Panc1 (cell line): ENCODE results near the gene CHMP6.

Experiments used
- CTCF ChIP-seq: fragments of 450-650 bp; IDR thresholded peaks from 2 replicates; pipeline ENCODE4 v1.5.1; 2017; ENCODE audit warnings: mild to moderate bottlenecking
- POLR2AphosphoS5 ChIP-seq: IDR thresholded peaks from 2 replicates; pipeline ENCODE4 v1.6.1; 2012; ENCODE audit warnings: mild to moderate bottlenecking, low read depth, low read length, moderate library complexity
- REST ChIP-seq, 2 experiments: IDR thresholded peaks; 2 replicates each; pipeline ENCODE4 v1.6.1; 2011 to 2012; ENCODE audit warnings: low read depth in 2 of 2, control low read depth in 1 of 2, low read length in 1 of 2, mild to moderate bottlenecking in 1 of 2, moderate library complexity in 1 of 2; ENCODE audit not compliant: insufficient read depth in 1 of 2

GRCh38 chr17:80969674-80970043 is 22.0 kb upstream of the CHMP6 start:
- no peak for TF ChIP-seq CTCF
- no peak for TF ChIP-seq POLR2AphosphoS5
- TF ChIP-seq REST (IDR thresholded peaks at IDR 0.05; ENCODE audit: insufficient read depth in 1 of 2, low read depth in 2 of 2, low read length in 1 of 2) = no peak
